ENCODE results near the gene ARHGAP45.
A peak's percentile ranks its signal among the peaks of the same experiment; 100 is the strongest.

The ARHGAP45 gene

GRCh38 chr19:1038978-1039645, 27.9 kb upstream of the ARHGAP45 start:
- DNase-seq: no peak

- peak; percentile 93 to 94 for DNase-seq
These were observed 27.1 kb upstream of the ARHGAP45 start, which contains the start of gene ABCA7 for GRCh38 chr19:1039646-1040475. ABCA7 (plus strand) TSS chr19:1040107; CDS start chr19:1041362, 1,255 bp downstream.

GRCh38 chr19:1040476-1041271, 26.3 kb upstream of the ARHGAP45 start:
- DNase-seq: peak; percentile 86

DNA sequence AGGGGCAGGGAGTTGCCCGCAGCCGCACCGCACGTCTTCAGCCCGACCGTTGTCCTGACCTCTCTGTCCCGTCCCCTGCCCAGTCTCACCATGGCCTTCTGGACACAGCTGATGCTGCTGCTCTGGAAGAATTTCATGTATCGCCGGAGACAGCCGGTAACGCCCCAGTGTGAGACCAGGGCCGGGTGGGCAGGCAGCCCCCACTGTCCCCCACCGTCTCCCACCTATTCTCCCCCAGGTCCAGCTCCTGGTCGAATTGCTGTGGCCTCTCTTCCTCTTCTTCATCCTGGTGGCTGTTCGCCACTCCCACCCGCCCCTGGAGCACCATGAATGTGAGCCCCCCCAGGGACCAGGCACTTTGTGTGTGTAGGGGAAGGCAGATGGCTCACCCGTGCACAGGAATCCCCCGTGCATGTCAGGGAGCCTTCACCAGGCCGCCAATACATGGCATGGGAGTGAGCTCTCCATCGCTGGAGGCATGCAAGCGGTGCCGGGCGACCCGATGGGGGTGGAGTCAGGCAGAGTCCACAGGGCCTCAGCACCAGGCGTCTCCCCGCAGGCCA, 25.6 kb upstream of the ARHGAP45 start:
- DNase-seq: no peak

DNA sequence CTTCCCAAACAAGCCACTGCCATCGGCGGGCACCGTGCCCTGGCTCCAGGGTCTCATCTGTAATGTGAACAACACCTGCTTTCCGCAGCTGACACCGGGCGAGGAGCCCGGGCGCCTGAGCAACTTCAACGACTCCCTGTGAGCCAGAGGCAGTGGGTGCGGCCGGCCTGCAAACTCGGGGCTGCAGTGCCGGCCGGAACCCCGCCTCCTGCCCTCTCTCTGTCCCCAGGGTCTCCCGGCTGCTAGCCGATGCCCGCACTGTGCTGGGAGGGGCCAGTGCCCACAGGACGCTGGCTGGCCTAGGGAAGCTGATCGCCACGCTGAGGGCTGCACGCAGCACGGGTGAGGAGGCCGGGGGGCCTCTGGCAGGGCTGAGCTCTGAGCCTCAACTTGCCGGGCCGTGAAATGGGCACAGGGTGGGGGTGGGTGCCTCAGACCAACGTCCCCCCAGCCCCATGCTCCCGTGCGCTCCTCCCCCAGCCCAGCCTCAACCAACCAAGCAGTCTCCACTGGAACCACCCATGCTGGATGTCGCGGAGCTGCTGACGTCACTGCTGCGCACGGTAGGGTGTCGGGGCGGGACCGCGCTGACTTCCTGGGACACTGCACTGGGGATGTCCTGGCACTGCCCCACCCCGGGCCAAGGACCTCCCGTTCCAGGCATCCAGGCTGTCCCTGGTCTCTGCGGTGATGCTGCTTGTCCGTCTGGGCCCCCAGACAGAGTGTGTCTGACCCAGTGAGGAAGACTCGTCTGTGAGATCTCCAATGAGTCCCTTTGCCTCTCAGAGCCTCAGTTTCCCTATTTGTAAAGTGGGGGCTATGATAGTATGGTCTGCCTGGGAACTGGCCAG, 24.9 kb upstream of the ARHGAP45 start:
- DNase-seq: no peak

GRCh38 chr19:1042689-1043511, 24.1 kb upstream of the ARHGAP45 start:
- no peak for DNase-seq

DNA sequence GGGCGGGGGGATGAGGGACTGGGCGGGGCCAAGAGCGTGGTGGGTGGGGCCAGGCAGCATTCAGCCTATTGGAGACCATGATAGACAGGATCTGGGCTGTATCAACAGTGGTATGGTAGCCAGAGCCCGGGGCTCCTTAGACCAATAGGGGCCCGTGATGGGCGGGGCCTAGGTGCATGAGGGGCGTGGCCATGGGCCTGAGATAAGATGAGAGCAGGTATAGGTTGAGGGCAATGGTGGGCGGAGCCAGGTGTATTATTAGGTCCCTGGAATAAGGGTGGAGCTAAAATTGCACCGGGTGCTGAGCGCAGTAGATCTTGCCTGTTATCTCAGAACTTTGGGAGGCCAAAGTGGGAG, 21.7 kb upstream of the ARHGAP45 start:
- peak; percentile 63 to 73 for DNase-seq

DNA sequence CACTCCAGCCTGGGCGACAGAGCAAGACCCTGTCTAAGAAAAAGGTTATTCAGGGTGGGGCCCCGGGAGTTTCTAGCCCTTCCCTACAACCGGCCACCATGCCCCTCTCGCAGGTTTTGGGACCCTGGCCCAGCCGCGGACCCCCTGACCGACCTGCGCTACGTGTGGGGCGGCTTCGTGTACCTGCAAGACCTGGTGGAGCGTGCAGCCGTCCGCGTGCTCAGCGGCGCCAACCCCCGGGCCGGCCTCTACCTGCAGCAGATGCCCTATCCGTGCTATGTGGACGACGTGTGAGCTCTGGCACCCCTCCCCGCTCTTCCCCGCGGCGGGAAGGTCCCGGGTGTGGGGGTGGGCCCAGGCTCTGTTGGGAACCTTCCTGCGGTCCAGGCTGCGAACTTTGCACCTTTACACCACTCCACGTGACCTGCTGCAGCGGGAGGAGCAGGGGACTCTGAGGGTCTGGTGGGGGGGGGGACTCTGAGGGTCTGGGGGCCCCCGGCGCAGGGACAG, 20.8 kb upstream of the ARHGAP45 start:
- DNase-seq: no peak

GRCh38 chr19:1046836-1047695, 19.9 kb upstream of the ARHGAP45 start:
- DNase-seq: no peak

DNA sequence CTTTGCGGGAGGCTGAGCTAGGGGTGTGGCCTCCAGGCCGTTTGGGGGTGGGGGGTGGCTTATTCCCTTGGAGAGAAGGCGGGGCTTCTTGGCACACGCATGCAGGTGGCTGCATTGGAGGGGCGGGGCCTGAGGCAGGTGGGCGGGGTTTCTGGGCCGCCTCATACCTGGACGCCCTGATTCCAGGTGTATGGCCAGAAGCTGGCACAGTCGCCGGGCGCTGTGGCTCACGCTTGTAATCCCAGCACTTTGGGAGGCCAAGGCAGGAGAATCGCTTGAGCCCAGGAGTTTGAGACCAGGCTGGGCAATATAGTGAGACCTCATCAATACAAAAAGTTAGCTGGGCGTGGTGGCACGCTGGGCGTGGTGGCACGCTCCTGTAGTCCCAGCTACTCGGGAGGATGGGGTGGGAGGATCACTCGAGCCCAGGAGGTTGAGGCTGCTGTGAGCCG, 19.2 kb upstream of the ARHGAP45 start:
- no peak for DNase-seq

- no peak for DNase-seq
These were observed 17.9 kb upstream of the ARHGAP45 start for GRCh38 chr19:1049106-1049505.

- DNase-seq: no peak
These were observed 17.2 kb upstream of the ARHGAP45 start for GRCh38 chr19:1049800-1050199.

GRCh38 chr19:1050989-1051788, 15.8 kb upstream of the ARHGAP45 start:
- no peak for DNase-seq

- DNase-seq: no peak
These were observed 15.2 kb upstream of the ARHGAP45 start for GRCh38 chr19:1051791-1052190.

- DNase-seq: no peak
These were observed 14.5 kb upstream of the ARHGAP45 start for GRCh38 chr19:1052349-1052975.

GRCh38 chr19:1053176-1054101, 13.5 kb upstream of the ARHGAP45 start:
- DNase-seq: no peak
